SH-SY5Y (cell line): ENCODE data around the gene KLK14.

Experiments
- GATA2 ChIP-seq: IDR thresholded peaks from 2 replicates; pipeline ENCODE4 v1.6.1; 2011; ENCODE audit warnings: mild to moderate bottlenecking, low read depth, low read length
- GATA3 ChIP-seq: IDR thresholded peaks from 2 replicates; pipeline ENCODE4 v1.6.1; 2011; ENCODE audit warnings: low read depth, mild to moderate bottlenecking, low read length, moderate library complexity

GRCh38 chr19:51060973-51061372 is 21.7 kb downstream of the KLK14 start:
- TF ChIP-seq GATA2 (no peak), GATA3 (no peak)
